ENCODE data around the gene CHST8.

- no peak for TF ChIP-seq POLR2A (IDR thresholded peaks at IDR 0.05)
- TF ChIP-seq CTCF (IDR thresholded peaks at IDR 0.05), result no peak
These were observed 190.9 kb downstream of the CHST8 start for GRCh38 chr19:33812388-33813330.
